Stomach (tissue), 19 donors: ENCODE data around the gene PALD1. TPM values are rescaled to one million over a fixed set of nuclear protein-coding genes. Genes with fewer than 3 reads are reported as not detected.
A peak's percentile ranks its signal among the peaks of the same experiment; 100 is the strongest.

Experiments
- DNase-seq, 2 donors: peaks; one replicate each; pipeline versions ENCODE4 v3.0.0 to v3.0.0-alpha.2; 2013 to 2019
- H3K27ac ChIP-seq, 5 donors: fragments of 200-600 bp in 4 of 5; sonication (generic) in 4 of 5; one replicate each; pipeline ENCODE4 v1.5.1; 2013 to 2019; ENCODE audit warnings: mild to moderate bottlenecking in 1 of 5, moderate library complexity in 1 of 5
- H3K27me3 ChIP-seq, 3 donors: fragments of 200-600 bp; sonication (generic); one replicate each; pipeline ENCODE4 v1.5.1; 2017 to 2019; ENCODE audit warnings: mixed run types in 1 of 3
- H3K36me3 ChIP-seq, 4 donors: fragments of 200-600 bp; sonication (generic); 1 replicate in 3 of 4; 2 replicates in 1 of 4; pipeline ENCODE4 v1.5.1; 2016 to 2019
- H3K4me1 ChIP-seq, 4 donors: fragments of 200-600 bp; sonication (generic); one replicate each; pipeline ENCODE4 v1.5.1; 2016 to 2019
- H3K4me3 ChIP-seq, 4 donors: fragments of 200-600 bp; sonication (generic) in 3 of 4; one replicate each; pipeline ENCODE4 v1.5.1; 2016 to 2019; ENCODE audit warnings: mild to moderate bottlenecking in 1 of 4
- H3K9me3 ChIP-seq, 4 donors: fragments of 200-600 bp; sonication (generic); one replicate each; pipeline ENCODE4 v1.5.1; 2016 to 2019
- CTCF ChIP-seq, 7 experiments: fragments of 450-650 bp in 4 of 7; fragments of 200-600 bp in 3 of 7; sonication (generic) in 3 of 7; IDR thresholded peaks; one replicate each; pipeline ENCODE4 v1.5.1; 2016 to 2019; ENCODE audit warnings: antibody characterized with exemption in 7 of 7, control low read depth in 2 of 7, mild to moderate bottlenecking in 1 of 7
- EP300 ChIP-seq: sonication (generic); formaldehyde crosslinking; IDR thresholded peaks from one replicate; pipeline ENCODE4 v1.6.1; 2017; ENCODE audit warnings: antibody characterized with exemption
- POLR2A ChIP-seq, 4 donors: fragments of 450-650 bp; IDR thresholded peaks; one replicate each; pipeline ENCODE4 v1.6.1; 2016; ENCODE audit warnings: antibody characterized with exemption in 4 of 4, control low read depth in 2 of 4, mild to moderate bottlenecking in 1 of 4, moderate library complexity in 1 of 4
- POLR2AphosphoS5 ChIP-seq, 3 donors: sonication (generic); formaldehyde crosslinking; IDR thresholded peaks; one replicate each; pipeline ENCODE4 v1.6.1; 2016; ENCODE audit warnings: antibody characterized with exemption in 3 of 3
- WGBS, 5 donors: extraction: QIAGEN DNeasy Blood & Tissue Kit in 3 of 5; methylation state at CpG; one replicate each; pipeline versions ENCODE4 v1.1.5 to v1.1.7; 2013 to 2018; 5-methylcytosine and 5-hydroxymethylcytosine counted together
- intact Hi-C: fragments of 100-400 bp; cut with DNase I; formaldehyde crosslinking; loops from one replicate; pipeline ENCODE4 v1.15.1; 2023; ENCODE audit warnings: low total_unique reads
- long read RNA-seq, 10 donors: transcript quantifications; one replicate each; lab custom pipeline, GENCODE V29; 2026
- polyA plus RNA-seq, 3 donors: library from polyadenylated mRNA; stranded (reverse); fragments of 200-250 nt; gene quantifications; one replicate each; pipeline ENCODE4 v1.2.3, GENCODE V29; 2013
- total RNA-seq, 5 donors: library from RNA; depleted of rRNA; stranded (reverse); fragments of >200 nt; gene quantifications; one replicate each; pipeline versions ENCODE4 v1.1.0 to v1.2.3, GENCODE V29; 2014 to 2016
- donor health status: healthy with polysubstance abuse.
- donor health status: Bipolar disorder and iron deficiency.
- donor health status: healthy.

PALD1 gene
- 10 to 100 TPM in 2 of 5 donors, 1 to 10 TPM in 3; 3.6 to 25.1 (median 8.1) TPM for total RNA-seq
- polyA plus RNA-seq, result 1 to 10 TPM; 2.4 to 3.0 (median 2.7) TPM
- long read RNA-seq, donor 1, result 0 reads
- long read RNA-seq, donor 2, full-length matches to known transcripts, result 1 of 1 reads
- long read RNA-seq, donor 2, partial matches to known transcripts, result 0 of 1 reads
- long read RNA-seq, donor 2, other reads (novel, unspliced or antisense), result 0 of 1 reads
- long read RNA-seq, donor 3, result 0 reads
- long read RNA-seq, donor 4, result 0 reads
- long read RNA-seq, donor 5, full-length matches to known transcripts, result 2 of 2 reads
- long read RNA-seq, donor 5, partial matches to known transcripts, result 0 of 2 reads
- long read RNA-seq, donor 5, other reads (novel, unspliced or antisense), result 0 of 2 reads
- long read RNA-seq, donor 6, full-length matches to known transcripts, result 1 of 1 reads
- long read RNA-seq, donor 6, partial matches to known transcripts, result 0 of 1 reads
- long read RNA-seq, donor 6, other reads (novel, unspliced or antisense), result 0 of 1 reads
- long read RNA-seq, donor 7, full-length matches to known transcripts, result 1 of 9 reads
- long read RNA-seq, donor 7, partial matches to known transcripts, result 8 of 9 reads
- long read RNA-seq, donor 7, other reads (novel, unspliced or antisense), result 0 of 9 reads
- long read RNA-seq, donor 8, result 0 reads
- long read RNA-seq, donor 9, result 0 reads
- long read RNA-seq, donor 10, result 0 reads

DNA sequence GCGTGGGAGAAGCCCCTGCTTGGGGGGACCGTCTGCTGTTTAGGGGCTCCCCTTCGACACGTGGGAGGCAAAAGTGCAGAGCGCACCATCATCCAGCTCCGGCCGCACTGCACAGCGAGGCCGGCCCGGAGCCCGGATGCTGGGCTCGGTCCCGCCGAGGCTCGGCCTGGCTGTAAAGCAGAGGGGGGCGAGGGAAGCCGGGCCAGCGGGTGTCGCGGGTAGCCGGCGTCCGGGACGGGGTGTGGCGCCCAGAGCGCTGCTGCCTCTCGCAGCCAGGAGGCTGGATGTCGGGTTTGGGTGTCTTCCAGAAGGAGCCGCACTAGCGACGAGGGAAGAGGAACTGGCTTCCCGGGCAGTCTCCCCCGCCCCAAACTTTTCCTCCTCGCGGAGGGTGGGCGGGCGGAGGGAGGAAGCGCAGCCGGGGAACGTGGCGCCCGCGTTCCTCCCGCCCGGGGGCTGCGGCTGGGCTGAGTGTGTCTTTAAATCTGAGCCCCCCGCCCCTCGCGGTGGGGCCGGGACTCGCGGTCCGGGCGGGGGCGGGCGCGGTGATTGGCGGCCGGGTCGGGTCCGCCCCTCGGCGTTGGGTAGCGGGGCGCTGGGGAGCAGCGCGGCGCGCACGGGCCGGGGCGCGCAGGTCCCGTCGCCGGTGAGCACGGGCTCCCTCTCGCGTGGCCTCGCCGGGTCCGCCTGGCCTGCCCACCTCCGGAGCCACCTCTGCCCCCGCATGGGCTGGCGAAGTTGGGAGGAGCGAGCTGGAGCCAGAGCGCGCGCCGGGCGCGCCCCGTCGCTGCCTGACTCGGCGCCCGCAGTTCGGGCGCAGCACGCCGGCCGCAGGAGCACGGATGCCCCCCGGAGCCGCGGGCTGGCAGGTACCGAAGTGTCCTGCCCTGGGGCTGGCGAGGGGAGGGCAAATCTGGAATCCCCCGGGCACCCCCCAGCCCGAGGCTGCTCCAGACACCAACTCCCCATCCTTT, at the start of gene PALD1:
TSS of gene PALD1 (plus strand) at position 577 of the 974 bp plus-strand sequence. CDS start 47,185 bp downstream, outside the sequence.
- intact Hi-C loops, result no loop called here
- H3K4me1 ChIP-seq, result peaks cover 34 to 61% (median 54%) of the 10 kb centered on the region in 4 donors
- H3K9me3 ChIP-seq, result no peaks in the 10 kb centered on the region
- H3K27me3 ChIP-seq, result peaks cover 0 to 33% (median 17%) of the 10 kb centered on the region in 3 donors
- whole genome bisulfite sequencing, 5 donors, result 0 to 2% (median 1%) methylated on average over 4 to 110 of the region's 110 CpGs
- peak; percentile 44 to 91 for DNase-seq
- no peaks in the 10 kb centered on the region for H3K36me3 ChIP-seq
- peak within 1 kb of the TSS; percentile 60 to 66 (median 62) for H3K4me3 ChIP-seq
- TF ChIP-seq POLR2A (IDR thresholded peaks at IDR 0.05), result no peak
- peak in 1 of 3 donors; percentile 30 for TF ChIP-seq POLR2AphosphoS5 (IDR thresholded peaks at IDR 0.05)
- TF ChIP-seq CTCF (IDR thresholded peaks at IDR 0.05), result peak in 3 of 7 experiments; percentile 4 to 39 (median 11)
- peak within 1 kb of the TSS; percentile 33 to 91 (median 77) for H3K27ac ChIP-seq

GRCh38 chr10:70430493-70431445, 47.8 kb upstream of the PALD1 start:
- Histone ChIP-seq H3K9me3 (no peaks in the 10 kb centered on the region), H3K27ac (peak overlapping the region; percentile 64 to 90 (median 76)), H3K4me3 (no peak overlapping the region), H3K4me1 (peaks cover 17 to 53% (median 31%) of the 10 kb centered on the region in 4 donors), H3K27me3 (no peaks in the 10 kb centered on the region), H3K36me3 (peaks cover 8 to 44% (median 39%) of the 10 kb centered on the region in 4 donors)
- intact Hi-C loops, result no loop called here
- TF ChIP-seq POLR2AphosphoS5 (IDR thresholded peaks at IDR 0.05) (peak; percentile 66 to 93 (median 89)), POLR2A (IDR thresholded peaks at IDR 0.05) (no peak), EP300 (peak; percentile 81)
- DNase-seq, result peak; percentile 39 to 90
- 25 to 50% (median 44%) methylated on average over 6 of the region's 6 CpGs for WGBS, 5 donors

- H3K9me3 ChIP-seq, result no peaks in the 10 kb centered on the region
- WGBS, 5 donors, result 42 to 57% (median 47%) methylated on average over 3 to 4 of the region's 4 CpGs
- peaks cover 5 to 31% (median 25%) of the 10 kb centered on the region in 4 donors for H3K36me3 ChIP-seq
- no peaks in the 10 kb centered on the region for H3K27me3 ChIP-seq
- no peak overlapping the region for H3K4me3 ChIP-seq
- peak in 1 of 2 donors; percentile 62 for DNase-seq
- peak overlapping the region in 4 of 5 donors; percentile 64 to 90 (median 78) for H3K27ac ChIP-seq
- H3K4me1 ChIP-seq, result peaks cover 17 to 41% (median 29%) of the 10 kb centered on the region in 4 donors
- intact Hi-C loops, result no loop called here
- TF ChIP-seq POLR2A (IDR thresholded peaks at IDR 0.05) (no peak), POLR2AphosphoS5 (IDR thresholded peaks at IDR 0.05) (no peak), EP300 (no peak), CTCF (IDR thresholded peaks at IDR 0.05) (no peak)
These were observed 46.5 kb upstream of the PALD1 start for GRCh38 chr10:70432101-70432500.
